D341Med (cell line): ENCODE results near the gene COL3A1.

ENCODE experiments used
- DNase-seq: peaks from one replicate; pipeline ENCODE4 v3.0.0; 2012; ENCODE audit warnings: low spot score

Gene COL3A1

DNA sequence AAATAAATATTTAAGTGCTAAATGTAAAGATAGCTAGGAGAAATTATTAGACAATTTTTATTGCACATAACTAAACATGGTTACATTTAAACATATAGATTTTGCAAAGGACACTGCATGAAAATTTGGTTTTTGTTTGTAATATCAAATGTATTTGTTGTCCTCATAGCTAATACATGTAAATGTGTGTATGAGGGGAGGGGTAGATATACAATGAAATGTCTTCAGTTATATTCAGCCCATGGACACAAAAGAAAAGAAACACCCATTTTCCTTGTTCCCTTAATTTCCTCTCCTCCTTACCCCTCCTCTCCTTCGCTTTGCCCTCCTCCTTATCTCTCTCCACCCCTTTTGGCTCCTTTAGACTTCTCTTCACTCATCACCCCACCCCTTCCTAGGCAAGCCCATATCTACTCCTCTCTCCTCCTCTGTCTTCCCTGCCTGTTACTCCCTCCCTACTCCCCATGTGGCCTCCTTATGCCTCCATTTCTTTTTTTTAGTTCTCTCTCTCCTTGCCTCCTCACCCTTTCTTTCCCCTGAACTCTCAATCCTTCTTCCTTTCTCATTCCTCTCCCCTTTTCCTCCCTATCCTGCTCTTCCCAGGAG lies 1.4 kb downstream of the COL3A1 start:
- no peak for DNase-seq

DNA sequence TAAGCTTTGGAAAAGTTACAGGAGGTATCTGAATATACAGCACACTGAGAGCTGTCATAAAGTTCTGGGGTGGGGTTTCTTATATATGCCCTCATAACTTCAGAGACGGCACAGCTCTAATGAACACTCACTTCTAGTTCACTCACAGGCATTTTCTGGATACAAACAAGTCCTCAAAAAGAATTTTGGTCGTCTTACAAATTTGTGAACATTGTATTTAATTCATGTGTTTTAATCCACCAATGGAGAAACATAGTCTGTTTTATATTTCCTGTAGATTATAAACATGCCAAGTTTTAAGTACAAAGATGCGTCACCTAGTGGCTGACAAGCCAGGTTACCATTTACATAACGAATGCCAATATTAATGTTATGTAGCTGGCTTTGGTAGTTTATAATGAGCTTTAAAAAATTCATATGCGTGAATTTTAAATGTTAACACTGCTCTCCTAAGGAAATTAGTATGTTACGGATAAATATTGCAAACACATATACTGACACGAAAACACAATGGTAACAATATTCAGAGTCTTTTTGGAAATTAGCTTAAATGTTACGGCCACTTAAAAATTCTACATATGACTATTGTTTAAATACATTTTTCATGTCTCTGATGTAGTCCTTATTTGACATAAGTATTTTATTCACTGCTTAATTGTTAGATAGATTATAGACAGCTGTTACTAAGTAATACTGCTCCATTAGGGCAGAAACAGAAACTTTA lies 2.5 kb downstream of the COL3A1 start:
- no peak for DNase-seq

DNA sequence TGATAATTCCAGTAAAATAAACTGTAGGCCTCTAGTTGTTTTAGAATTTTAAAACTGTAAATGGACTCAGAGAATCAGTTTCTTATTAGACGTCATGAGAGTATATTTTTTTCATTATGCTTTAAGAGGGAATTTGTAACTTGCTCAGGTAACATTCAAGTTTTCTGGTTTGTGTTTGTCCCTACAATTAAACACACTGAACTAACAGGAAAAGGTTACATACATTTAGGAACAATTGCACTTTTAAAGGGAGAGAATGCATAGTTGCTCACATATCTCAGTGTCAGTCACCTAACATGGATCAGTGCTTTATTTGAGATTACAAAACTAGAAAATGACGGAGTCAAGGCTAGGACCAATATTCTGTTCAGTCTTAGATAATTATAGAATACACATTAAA lies 3.1 kb downstream of the COL3A1 start:
- DNase-seq: no peak

DNA sequence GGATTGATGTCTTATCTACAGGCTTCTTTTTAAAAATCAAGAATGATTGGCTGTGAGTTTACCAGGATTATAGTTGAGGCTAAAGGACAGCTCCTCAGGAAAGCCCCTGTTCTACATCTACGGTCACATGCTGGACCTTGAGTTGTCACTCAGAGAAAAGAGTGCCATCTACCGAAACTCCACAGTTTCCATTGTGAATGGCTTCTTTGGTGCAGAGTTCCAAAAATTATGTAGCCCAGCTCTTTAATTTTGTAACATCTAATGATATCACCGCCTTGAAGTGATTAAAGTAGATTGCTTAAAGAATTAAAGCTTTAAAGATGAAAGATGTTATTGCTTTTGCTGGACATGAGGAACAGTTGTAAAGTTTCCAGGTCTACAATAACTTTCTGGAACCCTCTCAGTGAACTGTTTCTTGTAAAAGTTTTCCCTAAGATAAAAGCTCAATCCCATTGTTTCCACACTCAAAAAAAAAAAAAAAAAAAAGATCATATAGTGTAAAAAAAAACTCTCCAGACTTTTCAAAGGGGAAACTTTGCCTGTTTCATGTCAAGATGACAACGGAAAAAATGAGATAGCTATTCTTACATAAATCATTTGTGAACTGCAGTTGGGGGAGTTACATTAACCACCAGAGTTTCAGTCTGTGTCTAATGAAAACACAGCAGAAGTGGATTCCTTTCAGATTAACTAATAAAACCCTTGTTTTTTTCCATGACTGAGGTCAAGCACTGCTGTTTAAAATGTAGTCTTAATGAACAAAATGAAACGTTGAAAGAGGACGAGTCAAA lies 4.3 kb downstream of the COL3A1 start:
- DNase-seq: no peak

DNA sequence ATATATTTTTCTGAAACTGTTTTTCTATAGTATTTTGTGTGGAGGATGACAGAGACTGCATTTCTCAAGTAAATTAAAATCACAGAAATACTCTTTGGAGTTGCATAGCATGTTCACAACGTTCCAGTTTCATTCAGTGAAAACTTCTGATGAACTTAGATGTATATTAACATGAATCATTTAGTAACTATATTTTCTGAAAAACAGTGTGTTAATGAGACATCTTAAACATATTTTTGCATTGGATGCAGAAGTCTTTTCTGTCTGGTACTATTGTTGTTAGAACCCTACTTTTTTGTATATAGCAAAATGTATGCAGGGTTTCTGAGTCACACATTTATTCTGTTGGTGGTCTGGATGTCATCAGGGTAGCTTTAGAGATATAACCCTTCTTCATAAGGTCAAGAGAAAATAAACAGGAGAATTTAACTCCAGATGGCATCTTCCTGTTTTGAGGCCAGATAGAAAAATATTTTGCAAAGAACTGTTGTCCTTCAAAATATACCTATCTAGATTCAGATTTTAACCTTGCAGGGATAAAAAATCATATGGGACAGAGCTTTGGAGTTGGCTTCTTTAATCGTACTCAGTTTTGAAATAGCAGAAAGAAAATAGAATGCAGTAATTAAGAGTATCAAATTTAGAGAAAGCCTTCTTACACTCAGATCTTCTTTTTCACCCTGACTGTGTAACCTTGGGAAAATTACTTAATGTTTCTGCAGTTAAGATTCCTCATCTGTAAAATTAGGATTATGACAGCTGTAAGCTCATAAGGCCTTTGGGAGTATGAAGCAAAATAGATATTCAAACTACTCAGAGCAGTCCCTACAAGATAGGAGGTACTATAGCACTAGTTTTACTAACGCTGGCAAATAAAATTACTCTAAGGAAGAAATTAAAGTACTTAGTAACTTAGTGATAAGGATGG lies 5.3 kb downstream of the COL3A1 start:
- no peak for DNase-seq

DNA sequence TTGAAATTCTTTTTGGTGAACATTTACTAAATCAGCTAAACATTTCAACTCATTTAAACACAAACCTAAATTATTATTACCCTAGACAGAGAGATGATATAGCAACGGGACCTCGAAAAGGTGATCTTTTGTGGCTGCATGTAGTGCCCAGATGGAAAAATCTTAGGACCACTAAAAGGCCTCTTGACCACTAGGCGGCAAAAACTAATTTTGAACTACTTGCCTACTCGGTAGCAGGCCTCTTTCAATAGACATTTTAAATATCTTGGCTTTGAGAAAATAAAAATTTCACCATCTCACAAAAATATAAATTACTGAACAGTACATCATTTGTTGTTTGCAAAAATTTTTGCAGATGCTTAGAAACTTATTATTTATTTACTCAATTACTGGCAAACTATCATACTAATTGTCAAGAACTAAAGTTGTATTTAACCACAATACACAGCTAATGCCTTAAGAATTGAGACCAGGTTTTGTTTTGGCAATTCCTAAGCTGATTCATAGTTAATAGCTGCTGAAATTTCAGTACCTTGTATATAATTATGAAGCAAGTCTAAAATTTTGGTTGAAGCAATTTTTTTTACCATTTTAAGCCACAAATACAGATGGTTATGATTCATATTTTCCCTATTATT lies 9.4 kb downstream of the COL3A1 start:
- DNase-seq: no peak

DNA sequence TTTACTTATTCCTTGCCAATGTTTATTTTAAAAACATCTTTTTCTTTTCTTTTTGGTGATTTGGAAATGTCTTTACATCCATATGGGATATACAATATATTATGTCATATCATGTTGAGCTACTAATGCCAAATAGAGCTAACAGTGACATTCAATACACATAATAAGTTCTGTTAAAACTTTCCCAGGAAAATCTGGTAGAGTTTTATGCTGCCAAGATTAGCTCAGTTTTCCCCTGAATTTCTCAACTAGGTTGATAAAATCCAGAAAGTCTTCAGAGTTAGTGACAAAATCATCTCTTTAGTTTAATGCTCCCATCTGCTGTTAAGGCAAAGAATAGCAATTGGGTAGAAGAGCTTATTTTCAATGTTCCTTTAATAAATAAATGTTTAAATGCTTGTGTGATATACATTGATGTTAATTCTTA lies 9.9 kb downstream of the COL3A1 start:
- DNase-seq: no peak

DNA sequence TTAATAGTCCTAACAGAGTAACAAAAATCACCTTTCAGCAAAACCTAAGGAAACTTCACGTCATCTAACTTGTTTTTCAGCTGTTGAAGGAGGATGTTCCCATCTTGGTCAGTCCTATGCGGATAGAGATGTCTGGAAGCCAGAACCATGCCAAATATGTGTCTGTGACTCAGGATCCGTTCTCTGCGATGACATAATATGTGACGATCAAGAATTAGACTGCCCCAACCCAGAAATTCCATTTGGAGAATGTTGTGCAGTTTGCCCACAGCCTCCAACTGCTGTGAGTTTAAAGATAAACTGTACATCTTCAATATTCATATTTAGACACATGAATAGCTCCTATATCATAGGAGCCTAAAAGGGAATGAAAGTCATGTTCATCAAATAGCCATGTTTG lies 10.5 kb downstream of the COL3A1 start:
- no peak for DNase-seq

DNA sequence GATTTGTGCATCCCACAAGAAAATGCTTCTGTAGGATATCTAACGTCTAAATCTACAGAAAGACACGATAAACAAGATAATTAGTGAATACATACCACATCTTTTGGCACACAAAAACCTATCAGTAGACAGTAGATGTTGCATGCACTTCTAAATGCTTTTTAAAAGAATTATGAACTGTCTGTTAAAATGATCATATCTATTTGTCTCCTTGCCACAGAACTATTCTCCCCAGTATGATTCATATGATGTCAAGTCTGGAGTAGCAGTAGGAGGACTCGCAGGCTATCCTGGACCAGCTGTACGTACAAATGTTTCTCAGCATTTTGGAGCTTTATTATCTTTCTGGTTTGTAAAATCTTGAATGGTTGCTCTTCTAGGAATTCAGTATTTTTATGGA lies 12.7 kb downstream of the COL3A1 start:
- DNase-seq: no peak

DNA sequence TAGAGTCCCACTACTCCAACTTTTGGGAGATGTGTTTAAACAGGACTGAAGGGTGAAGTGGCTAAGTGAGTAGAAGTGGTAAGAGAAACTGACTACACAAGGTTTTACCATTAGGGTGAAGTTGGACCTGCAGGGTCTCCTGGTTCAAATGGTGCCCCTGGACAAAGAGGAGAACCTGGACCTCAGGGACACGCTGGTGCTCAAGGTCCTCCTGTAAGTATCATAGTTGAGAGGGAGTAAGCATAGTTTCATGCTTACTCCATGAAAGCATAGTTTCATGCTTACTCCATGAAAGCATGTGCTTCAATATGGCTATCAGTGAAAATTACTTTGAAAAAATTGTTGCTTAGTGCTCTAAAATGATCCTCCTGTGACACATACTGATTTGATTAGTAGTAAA lies 19.1 kb downstream of the COL3A1 start:
- no peak for DNase-seq

DNA sequence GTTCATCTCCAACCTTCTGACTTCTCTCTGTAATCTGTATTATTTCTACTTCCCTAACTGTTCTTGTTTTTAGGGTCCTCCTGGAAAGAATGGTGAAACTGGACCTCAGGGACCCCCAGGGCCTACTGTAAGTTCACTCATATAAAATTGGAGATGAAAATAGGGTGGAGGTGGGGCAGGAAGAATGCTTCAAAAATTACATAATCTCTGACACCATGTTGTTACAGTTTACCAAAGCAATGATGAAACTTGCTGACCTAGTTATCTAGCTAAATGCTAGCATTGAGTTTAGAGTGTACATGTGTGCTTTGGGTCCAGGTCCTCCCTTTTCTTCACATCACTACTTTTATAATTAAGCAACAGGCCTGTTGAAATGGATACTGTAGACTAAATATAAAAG lies 23.1 kb downstream of the COL3A1 start:
- no peak for DNase-seq

DNA sequence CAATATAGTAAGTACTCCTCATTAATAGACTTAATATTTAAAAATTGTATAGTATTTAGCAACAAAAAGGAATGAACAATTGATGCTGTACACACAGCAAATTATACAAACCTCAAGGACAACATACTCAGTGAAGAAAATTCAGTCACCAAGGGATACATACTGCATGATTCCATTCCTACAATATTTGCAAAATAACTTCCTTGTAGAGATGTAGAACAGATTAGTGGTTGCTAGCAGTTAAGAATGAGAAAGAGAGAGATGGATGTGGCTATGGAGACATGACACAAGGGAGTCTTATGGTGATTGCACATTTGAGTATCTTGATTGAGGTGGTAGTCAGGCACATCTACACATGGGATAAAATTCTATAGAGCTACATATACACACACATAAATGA lies 26.0 kb downstream of the COL3A1 start:
- no peak for DNase-seq

DNA sequence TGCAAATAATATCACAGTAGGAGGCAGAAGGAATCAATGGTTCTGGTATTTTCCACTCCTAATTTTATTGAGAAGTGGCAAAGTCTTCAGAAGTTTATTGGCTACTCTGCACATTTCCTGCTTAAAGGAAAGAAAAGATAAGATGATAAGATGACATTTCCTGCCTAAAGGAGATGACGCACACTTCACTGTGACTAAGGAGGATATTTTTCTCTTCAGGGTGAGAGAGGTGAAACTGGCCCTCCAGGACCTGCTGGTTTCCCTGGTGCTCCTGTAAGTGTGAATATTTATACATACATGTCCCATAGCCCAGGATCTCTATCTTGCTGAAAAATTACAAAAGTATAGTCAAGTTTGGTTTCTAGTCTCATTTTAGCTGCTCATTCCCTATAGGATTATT lies 27.9 kb downstream of the COL3A1 start:
- DNase-seq: no peak

DNA sequence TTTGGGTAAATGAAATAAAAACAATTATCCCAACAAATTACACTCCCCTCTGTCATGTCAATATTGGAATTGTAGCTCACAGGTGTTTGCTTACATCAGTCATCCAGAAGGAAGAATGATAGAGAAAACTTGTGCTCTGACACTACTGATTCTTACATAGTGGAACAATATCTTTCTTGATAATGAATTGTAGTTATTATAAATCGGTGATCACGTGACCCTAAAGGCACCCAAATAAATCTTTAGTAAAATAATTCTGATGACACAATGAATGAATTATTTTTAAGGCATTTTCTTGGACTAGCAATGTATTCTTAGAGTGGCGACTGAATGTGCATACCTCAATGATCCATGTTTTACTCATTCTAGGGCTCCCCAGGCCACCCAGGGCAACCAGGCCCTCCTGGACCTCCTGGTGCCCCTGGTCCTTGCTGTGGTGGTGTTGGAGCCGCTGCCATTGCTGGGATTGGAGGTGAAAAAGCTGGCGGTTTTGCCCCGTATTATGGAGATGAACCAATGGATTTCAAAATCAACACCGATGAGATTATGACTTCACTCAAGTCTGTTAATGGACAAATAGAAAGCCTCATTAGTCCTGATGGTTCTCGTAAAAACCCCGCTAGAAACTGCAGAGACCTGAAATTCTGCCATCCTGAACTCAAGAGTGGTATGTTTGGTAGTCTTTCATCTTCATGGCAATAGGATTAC lies 34.5 kb downstream of the COL3A1 start:
- DNase-seq: no peak

DNA sequence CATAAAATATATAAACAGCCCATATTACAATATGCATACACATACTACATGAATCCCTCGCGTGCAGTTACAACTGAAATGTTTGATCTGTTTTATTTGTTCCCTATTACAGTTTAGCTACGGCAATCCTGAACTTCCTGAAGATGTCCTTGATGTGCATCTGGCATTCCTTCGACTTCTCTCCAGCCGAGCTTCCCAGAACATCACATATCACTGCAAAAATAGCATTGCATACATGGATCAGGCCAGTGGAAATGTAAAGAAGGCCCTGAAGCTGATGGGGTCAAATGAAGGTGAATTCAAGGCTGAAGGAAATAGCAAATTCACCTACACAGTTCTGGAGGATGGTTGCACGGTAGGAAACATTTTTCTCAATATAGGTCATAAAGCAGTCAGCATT lies 36.4 kb downstream of the COL3A1 start:
- no peak for DNase-seq

DNA sequence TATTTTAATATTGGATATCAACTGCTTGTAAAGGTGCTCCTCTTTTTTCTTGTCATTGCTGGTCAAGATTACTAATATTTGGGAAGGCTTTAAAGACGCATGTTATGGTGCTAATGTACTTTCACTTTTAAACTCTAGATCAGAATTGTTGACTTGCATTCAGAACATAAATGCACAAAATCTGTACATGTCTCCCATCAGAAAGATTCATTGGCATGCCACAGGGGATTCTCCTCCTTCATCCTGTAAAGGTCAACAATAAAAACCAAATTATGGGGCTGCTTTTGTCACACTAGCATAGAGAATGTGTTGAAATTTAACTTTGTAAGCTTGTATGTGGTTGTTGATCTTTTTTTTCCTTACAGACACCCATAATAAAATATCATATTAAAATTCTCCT lies 38.2 kb downstream of the COL3A1 start:
- no peak for DNase-seq

DNA sequence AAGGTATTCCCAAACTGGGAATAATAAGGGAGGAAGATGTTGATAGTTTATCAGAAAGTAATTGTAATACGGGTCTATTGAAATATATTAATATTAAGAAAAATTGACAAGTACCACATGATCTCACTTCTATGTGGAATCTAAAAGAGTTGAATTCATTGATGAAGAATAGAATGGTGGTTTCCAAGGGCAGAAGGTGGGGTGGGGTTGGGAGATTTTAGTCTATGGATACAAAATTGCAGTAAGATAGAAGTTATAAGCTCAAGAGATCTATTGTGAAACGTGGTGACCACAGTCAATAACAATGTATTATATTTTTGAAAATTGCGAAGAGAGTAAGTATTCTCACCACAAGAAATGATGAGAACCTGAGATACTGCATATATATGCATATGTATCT lies 38.9 kb downstream of the COL3A1 start:
- no peak for DNase-seq

DNA sequence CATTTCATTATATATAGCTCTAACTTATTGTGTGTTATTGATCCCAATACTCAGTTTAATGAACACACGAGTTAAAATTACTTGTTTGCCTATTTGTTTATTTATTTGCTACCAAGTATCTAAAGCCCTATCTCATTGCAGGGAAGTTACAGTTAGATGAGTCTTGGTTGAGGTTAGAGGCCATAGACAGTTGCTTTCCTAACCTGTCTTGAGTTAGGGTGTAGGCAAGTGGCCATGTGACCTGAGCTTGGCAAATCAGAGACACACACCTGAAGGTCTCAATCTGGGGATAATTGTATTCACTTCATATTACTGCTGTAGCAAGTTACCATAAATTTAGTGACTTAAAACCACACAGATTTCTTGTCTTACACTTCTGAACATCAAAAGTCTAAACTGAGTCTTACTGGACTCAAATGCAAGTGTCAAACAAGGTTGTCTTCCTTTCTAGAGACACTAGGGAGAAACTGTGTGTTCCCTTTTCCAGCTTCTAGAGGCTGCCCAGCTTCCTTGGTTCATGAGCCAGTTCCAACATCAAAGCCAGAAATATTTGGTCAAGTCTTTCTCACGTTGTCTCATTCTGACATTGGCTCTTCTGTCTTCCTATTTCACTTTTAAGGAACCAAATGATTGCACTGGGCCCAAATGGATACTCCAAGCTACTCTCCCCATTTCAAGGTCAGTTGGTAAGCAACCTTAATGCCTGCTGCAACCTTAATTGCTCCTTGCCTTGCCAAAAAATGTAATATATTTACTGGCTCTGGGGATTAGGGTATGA lies 39.7 kb downstream of the COL3A1 start:
- DNase-seq: no peak

DNA sequence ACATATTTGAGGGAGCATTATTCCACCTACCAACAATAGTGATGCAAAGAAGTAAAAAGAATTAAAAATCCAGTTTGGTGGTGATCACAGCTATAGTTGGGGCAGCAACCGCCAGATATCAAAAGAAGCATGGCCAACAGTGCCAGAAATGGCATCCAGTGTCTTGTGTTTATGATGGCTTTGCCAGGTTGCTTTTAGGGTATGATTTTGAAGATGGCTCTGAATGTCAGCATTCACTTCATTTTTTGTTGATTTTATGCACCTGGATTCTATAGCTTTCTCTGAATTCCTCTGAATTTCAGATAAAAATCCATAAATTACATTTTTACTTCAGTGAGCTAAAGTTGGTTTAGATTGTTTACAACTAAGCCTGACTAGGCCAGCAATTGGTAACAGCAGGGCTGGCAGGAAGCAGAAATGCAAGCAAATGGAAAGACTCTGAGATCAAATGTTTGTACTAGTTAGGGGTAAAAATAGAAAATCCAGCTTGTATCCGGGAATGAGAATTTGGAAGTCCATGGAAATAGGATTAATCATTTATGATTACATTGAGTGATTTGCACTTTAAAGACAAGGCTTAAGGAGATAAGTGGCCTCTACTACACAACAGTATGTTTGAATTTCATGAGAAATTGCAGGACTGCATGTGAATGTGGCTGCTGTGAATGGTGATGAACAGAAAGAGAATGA lies 40.4 kb downstream of the COL3A1 start:
- no peak for DNase-seq

DNA sequence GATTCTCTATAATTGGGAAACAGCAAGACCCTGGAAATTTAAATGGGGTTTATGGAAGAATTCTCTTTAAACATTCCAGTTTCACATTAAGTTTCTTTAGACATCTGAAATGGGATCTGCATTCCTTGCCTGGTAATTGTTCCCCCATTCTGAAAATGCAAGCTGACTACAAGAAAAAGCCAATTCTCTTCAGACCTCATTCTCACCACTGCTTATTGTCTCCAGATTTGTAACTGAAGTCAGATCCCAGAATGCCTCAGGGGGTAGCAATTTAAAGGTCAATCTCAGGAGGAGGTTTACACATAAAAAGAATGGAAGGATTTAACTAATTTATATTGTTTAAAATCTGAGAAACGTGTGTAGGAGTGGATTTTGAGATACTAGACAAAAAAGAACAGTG lies 41.2 kb downstream of the COL3A1 start:
- no peak for DNase-seq
